HG02798 (cell line): ENCODE data around the gene PAPOLG.
"Not testable (repeated sequence)": the region's sequence is repeated elsewhere in the genome, so short reads cannot be mapped to it uniquely, and the experiment has no call there.

ENCODE experiments used
- ATAC-seq: cut with Tn5 transposase; IDR thresholded peaks from one replicate; pipeline ENCODE4 v1.9.1; 2021; ENCODE audit warnings: mild to moderate bottlenecking; ENCODE audit not compliant: unreplicated experiment, poor library complexity

PAPOLG gene

GRCh38 chr2:60821587-60822302, 65.7 kb downstream of the PAPOLG start:
- ATAC-seq, result no peak

DNA sequence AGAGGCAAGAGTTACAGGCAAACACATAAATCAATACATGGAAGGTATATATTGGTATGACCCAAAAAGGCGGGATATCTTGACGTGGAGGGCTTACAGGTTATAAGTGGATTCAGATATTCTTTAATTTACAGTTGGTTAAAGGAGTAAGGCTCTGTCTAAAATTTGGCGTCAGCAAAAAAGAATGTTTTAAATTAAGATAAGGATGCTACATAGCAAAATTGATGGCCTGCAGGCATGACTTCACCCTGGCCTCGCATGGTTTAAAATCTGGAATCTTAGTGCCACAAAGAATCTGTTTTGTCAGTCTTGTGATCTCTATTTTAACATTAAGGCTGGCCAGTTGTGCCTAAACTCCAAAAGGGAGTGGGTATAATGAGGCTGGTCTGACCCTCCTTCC, 66.9 kb downstream of the PAPOLG start:
- no peak for ATAC-seq

GRCh38 chr2:60823694-60824305, 67.7 kb downstream of the PAPOLG start:
- no peak for ATAC-seq

DNA sequence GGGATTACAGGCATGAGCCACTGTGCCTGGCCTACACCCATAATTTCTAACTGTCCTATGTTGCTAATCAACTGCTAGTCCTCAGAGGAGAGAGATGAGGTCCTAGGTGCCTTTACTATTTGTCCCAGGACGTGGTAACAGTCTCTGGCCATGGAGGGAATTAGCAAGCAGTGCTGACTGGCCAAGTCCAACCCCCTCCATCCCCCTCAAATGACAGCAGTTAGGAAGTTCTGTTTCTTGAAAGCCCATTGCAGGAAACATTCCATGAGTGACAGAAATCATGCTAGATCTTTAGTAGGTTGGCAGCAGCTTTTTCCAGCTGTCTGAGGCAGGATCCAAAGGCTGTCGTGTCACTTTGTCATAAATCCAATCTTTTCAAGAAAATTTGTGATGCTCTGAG, 69.6 kb downstream of the PAPOLG start:
- no peak for ATAC-seq

DNA sequence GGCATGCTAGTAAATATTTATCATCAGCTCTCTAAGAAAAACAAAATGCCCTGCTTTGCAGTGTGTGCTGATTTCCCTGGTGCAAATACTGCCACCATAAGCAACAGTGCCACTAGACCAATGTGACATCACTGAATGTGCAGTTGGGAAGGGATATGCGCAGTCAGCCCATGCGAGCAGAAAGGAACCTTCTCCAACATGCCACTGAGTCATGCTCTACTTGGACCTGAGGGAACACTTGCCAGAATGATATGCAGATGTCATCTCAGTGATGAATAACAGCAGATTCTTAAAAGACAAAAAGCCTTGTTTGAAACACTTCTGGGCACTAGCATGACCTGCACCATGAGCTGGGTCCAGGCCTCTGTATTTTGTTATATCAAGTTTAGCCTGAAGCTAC, 70.0 kb downstream of the PAPOLG start:
- ATAC-seq, result no peak

GRCh38 chr2:60826860-60827259, 70.8 kb downstream of the PAPOLG start:
- not testable (repeated sequence) for ATAC-seq

GRCh38 chr2:60827369-60827768, 71.3 kb downstream of the PAPOLG start:
- no peak for ATAC-seq

DNA sequence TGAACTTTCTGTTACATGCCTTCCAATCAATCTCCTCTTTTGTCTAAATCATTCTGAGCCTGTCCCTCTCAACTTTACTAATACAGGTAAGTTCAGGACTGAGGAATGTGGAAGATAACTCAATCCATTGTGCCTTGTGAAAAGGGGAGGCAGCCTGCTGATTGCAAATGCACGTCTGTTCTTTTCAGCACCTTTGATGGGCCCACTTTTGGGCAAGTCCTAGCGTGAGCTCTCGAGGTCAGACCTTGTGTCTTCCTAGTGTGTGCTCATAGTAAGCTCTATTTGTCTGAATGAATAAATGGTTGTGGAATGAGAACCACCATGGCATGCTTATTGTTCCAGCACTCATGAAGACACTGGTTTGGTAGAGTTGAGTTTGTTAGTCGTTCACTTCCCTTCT, 74.9 kb downstream of the PAPOLG start:
- no peak for ATAC-seq

DNA sequence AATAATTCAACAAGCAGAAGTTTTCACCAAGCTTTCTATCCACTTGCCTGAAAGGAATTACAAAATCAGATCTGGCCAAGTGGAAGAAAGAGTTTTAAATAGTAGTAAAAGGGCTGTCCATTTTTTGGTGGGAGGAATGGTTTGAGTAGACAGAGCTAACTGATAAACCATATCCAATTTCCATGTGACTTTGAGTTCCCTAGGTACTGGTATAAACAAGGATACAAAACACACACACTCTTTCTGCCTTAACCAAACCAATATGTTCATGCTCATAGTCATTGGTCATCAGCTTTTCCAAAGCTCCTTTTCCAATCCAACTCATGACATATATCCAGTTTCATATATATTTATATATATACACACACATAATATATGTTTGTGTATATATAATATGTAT, 75.9 kb downstream of the PAPOLG start:
- ATAC-seq, result no peak

- ATAC-seq, result no peak
Measured at GRCh38 chr2:60832621-60833020, 76.6 kb downstream of the PAPOLG start.

GRCh38 chr2:60834270-60834717, 78.2 kb downstream of the PAPOLG start:
- ATAC-seq, result peak; percentile 51

DNA sequence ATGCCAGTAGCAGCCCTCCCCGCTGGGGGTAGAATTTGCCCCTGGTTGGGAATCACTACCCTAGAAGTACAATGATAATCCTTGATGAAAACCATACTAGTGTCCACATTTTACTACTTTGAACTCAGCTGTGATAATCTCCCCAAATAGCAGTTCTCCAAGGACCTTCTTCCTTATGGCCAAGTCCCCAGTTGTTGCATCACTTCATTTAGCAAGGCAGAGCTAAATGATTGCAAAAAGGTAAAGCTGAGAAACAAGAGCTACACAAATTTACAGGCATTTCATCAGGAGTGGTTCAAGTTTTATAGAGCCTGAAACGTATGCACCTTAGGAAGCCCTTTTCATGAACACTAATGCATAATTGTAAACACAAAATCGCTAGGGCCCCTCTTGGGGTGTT, 80.4 kb downstream of the PAPOLG start:
- ATAC-seq, result no peak

- ATAC-seq, result peak; percentile 29
Measured at GRCh38 chr2:60837123-60837522, 81.1 kb downstream of the PAPOLG start.

GRCh38 chr2:60838481-60838880, 82.4 kb downstream of the PAPOLG start:
- no peak for ATAC-seq

DNA sequence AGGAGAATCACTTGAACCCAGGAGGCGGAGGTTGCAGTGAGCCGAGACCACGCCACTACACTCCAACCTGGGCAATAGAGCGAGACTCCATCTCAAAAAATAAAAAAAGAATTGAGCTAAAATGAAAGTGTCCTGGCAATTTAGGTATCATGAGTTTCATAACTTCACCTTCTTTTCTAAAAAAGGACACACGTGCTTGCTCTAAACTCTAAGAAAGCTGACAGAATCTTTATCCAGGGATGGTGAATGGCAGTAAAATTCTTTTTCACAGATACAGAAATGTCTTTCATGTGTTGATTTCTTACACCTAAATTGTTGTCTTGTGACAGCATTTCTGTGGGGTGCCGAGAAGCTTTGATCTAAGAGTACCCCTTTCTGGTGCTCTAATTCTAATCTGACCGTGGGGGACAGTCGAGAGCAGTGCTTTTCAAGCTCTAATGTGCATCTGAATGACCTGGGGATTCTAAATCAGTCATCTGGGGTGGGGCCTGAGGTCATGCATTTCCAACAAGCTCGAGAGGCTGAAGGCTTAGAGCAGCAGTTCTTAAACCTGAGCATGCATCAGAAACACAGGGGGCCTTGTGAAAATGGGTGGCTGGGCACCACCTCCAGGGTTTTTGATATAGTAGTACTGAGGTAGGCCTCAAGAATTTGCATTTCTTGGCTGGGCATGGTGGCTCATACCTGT, 83.2 kb downstream of the PAPOLG start:
- ATAC-seq, result peak; percentile 53

DNA sequence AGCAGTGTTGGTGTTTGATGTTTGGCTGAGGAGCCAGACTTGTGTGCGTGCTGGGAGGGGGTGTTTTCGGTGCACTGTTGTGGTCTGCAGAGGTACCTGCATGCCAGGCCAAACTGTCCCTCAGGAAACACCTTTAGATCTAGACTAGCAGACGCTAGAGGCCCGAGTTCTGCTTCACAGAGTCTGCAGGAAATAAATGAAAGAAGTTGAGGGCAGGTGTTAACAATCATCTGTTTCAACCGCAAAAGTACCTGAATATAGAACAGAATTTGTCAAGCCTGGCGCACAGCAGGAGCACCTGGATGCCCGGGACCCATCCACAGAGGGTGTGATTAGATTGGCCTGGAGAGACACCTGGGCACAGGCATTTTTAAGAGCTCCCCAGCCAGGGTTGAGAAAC, 84.8 kb downstream of the PAPOLG start:
- ATAC-seq, result peak; percentile 68

- no peak for ATAC-seq
Measured at GRCh38 chr2:60843006-60843405, 86.9 kb downstream of the PAPOLG start.

DNA sequence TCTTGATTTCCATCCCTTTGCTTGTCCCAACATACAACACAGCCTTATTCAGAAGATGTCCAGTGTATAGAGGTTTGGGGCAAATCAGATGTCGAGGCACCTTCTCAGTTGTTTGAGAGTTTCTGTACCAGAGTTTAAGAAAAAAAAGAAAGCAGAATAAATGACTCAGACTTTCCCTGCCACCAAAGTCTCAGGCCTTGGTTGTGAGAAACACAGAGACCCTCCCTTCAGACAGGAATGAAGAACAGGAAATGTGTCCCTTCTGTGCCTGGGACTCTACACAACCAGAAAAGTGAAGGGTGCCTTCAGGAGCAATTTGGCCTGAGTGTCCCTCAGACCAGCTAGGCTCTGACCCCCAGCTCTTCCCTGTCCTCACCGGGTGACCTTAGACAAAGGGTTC, 88.0 kb downstream of the PAPOLG start:
- no peak for ATAC-seq

DNA sequence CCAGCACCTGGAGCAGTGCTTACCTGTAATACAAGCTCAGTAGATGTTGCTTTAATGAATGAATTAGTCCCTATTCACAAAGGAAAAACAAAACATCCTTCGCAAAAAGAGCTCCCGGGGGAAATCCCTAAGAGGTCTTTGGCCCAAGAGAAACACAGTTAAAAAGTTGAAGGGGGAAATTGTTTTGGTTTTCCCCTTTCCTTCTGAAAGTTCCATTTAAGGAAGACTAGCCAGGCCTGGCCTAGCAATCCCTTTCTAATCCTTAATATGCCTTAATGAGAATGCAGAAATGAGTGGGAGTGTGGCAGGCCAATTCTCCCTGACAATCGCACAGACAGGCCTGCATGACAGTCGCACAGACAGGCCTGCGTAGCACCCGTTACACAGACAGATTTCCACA, 91.8 kb downstream of the PAPOLG start:
- ATAC-seq, result no peak
